A172 (cell line): ENCODE measurements around the gene SPINT4. TPM values are rescaled to one million over a fixed set of nuclear protein-coding genes. Genes with fewer than 3 reads are reported as not detected.
"Not testable (repeated sequence)": the region's sequence is repeated elsewhere in the genome, so short reads cannot be mapped to it uniquely, and the experiment has no call there.

ENCODE experiments used
- DNase-seq: peaks from one replicate; pipeline ENCODE4 v3.0.0-alpha.2; 2015; ENCODE audit warnings: low spot score
- total RNA-seq: library from RNA; depleted of rRNA; stranded (reverse); fragments of >200 nt; shearing (Covaris generic); gene quantifications from 2 replicates; pipeline ENCODE4 v1.2.3, GENCODE V29; 2014; rRNA removed

SPINT4 gene
- total RNA-seq, result not detected in 2 replicates

DNA sequence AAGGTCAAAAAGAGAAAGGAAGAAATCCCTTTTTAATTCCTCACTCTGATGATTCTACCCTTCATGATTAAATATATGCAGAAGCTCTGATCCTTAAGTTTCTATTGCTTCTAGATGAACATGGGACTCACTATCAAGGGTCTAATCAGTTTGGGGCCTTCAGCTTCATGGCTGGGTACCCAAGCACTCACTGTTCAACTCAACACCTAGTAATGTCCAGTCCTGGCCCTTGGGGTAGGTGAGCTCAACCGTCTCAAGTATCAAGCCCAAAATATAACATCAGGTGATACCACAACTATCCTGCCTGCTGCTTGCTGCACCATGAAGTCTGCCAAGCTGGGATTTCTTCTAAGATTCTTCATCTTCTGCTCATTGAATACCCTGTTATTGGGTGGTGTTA lies at the start of gene SPINT4:
SPINT4 (plus strand) TSS at position 301 of the 400 bp plus-strand sequence; CDS start at position 322, 21 bp downstream.
- DNase-seq, result no peak

DNA sequence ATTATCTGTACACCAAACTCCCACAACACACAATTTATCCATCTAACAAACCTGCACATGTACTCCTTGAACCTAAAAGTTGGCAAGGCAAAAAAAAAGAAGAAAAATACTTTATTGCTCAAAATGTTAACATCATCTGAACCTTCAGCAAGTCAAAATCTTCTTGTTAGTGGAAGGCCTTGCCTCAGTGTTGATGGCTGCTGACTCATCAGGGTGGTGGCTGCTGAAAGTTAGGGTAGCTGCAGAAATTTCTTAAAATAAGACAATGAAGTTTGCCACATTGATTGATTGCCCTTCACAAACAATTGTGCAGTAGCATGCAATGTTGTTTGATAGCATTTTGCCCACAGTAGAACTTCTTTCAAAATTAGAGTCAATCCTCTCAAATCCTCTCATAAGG lies 49.4 kb upstream of the SPINT4 start:
- no peak for DNase-seq

DNA sequence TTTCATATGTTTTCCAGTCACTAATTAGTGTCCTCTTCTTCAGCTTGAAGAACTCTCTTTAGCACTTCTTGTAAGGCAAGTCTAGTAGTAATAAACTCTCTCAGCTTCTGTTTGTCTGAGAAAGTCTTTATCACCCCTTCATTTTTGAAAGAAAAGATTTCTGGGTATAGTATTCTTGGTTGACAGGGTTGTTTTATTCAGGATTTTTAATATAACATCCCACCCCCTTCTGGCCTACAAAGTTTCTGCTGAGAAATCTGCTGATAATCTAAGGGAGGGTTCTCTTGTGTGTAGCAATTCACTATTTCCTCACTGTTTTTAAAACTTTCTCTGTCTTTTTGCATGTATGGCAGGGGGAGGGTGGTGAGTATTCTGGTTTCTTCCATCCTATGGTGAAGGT lies 42.5 kb upstream of the SPINT4 start:
- no peak for DNase-seq

DNA sequence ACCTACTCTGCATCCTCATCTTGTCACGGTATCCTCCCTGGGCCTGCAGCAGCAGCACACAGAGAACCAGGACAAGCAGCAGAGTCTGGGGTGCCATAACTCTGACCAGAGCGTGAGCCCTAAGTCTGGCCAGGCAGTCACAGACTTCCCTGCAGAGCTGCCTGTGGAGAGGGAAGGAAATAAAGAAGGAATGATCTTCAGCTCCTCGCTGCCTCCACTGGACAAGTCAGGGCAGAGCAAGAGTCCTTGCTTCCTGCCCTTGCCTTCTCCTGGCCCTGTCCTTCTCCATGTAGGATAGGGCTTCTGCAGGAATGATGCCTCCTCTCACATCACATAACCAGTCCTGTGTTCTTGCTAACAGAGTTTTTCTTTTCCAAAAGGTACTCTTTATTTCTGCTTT lies 36.3 kb upstream of the SPINT4 start:
- peak; percentile 5 for DNase-seq

DNA sequence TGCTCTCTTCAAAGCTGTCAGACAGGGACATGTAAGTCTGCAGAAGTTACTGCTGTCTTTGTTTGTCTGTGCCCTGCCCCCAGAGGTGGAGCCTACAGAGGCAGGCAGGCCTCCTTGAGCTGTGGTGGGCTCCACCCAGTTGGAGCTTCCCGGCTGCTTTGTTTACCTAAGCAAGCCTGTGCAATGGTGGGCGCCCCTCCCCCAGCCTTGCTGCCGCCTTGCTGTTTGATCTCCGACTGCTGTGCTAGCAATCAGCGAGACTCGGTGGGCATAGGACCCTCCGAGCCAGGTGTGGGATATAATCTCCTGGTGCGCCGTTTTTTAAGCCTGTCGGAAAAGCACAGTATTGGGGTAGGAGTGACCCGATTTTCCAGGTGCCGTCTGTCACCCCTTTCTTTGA lies 28.8 kb upstream of the SPINT4 start:
- DNase-seq, result not testable (repeated sequence)

DNA sequence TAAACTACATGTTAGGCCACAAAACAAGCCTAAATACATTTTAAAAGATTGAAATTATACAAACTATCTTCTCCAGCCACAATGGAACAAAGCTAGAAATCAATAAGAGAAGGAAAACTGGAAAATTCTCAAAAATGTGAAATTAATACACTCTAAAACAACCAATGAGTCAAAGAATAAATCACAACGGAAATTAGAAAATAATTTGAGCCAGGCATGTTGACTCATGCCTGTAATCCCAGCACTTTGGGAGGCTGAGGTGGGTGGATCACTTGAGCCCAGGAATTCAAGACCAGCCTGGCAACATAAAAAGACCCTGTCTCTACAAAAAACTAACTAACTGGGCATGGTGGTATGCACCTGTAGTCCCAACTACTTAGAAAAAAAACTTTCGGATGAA lies 26.7 kb upstream of the SPINT4 start:
- no peak for DNase-seq

DNA sequence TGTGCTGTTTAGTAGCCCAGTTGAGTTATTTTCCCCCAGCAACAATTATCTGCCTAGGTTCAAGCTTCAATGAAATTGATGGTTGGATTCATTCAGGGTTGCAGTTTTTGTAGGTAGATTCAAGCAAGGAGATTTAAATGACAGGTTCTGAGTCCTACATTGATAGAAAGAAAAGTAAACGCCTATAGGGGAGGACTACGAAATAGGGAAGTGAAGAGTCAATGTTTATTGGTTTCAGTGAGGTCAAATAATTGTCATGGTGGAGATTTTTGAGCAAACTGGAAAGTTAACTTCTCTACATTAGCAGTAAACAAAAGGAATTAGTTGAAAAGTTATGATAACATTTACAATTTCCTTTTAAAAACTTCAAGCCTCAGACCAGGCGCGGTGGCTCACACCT lies 21.0 kb upstream of the SPINT4 start:
- DNase-seq, result no peak

DNA sequence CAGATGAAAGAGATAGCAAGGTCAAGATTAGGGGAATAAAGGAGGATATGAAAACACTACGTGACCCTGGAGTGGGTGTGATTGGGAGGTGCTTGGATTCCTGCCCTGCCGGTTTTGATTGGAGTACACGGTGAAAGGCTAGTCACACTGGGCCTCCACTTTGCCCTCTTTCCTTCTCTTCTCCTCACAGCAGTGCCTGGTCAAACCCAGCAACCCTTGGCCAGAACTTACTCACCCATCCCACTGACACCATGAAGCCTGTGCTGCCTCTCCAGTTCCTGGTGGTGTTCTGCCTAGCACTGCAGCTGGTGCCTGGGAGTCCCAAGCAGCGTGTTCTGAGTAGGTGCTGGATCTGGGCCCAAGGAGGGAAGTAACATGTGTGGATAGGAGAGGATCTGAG lies 20.3 kb upstream of the SPINT4 start, which contains the start of gene WFDC13:
WFDC13 (plus strand) TSS at position 166 of the 400 bp plus-strand sequence; CDS start at position 252, 86 bp downstream.
- no peak for DNase-seq

DNA sequence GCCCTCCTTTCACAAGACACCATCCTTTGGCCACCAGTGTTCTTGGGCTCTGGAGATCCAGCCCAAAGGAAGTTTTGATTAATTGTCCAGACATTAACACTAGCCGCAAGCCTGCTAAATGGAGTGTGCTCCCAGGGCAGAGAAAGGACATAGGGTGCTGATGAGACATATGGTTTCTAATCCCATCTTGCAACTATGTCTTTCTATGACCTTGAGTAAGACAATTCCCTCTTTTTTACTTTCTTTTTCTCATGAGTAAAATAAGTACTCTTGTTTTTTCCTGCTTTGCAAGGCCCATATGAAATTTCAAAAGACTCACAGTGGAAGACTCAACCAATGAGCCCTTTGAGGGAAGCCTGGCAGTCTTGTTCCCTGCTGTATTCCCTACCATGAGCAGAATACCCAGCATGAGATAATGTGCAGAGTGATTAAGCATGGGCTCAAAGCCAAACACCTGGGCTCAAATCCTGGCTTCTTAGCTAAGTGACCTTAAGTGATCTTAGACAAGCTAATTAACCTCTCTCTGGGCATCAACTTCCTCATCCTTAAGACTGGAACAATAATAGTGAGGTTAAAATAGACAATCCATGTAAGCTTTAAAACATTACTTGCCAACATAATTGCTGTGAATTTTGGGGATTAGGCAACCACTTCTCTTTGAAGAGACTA lies 17.0 kb upstream of the SPINT4 start, which contains the start of gene WFDC10B:
WFDC10B (minus strand) TSS at position 51 of the 669 bp plus-strand sequence. CDS start 19,027 bp downstream, outside the sequence.
- peak; percentile 61 for DNase-seq

DNA sequence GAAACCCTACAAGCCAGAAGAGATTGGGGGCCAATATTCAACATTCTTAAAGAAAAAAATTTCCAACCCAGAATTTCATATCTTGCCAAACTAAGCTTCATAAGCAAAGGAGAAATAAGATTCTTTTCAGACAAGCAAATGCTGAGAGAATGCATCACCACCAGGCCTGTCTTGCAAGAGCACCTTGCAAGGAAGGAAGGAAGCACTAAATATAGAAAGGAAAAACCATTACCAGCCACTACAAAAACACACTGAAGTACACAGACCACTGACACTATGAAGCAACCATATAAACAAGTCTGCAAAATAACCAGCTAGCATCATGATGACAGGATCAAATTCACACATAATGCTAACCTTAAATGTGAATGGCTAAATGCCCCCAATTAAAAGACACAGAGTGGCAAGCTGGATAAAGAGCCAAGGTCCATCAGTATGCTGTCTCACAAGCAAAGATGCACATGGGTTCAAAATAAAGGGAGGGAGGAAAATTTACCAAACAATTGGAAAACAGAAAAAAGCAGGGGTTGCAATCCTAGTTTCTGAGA lies 5.9 kb upstream of the SPINT4 start:
- DNase-seq, result not testable (repeated sequence)

DNA sequence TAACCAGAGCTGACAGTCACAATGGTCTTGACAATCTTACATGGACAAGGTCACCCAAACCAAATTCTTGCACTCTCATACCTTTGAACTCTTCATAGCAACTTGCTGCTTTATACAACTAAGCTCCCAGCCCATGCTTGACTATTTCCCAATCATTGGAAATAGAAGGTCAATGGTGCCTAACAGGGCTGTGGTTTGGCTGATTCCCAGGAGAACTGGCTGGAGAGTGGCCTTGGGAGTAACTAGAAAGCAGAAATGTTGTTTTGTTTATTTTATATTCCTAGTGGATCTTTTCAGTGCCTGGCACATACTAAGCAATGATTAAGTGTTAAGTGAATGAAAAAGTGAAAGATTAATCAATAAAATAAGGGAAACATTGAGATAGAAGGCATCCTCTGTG lies 3.0 kb downstream of the SPINT4 start:
- DNase-seq, result no peak

DNA sequence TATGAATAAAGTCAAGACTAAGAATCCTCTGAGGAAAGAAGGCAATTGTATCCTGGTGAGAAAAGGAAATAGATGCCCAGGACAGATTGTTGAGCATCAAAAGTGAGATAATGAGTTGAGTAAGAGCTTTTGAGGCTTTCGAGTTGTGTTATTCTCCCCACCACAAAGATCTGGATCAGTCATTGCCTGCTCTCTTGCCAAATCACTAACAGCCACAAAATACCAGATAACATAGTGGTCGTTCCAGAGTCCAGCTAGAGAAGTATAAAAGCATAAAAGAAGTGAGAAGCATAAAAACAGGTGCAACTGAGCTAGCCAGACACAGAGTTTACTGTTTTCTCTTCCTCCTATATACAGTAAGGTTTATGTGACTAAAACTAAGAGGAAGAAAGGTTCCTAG lies 4.9 kb downstream of the SPINT4 start:
- DNase-seq, result peak; percentile 8

DNA sequence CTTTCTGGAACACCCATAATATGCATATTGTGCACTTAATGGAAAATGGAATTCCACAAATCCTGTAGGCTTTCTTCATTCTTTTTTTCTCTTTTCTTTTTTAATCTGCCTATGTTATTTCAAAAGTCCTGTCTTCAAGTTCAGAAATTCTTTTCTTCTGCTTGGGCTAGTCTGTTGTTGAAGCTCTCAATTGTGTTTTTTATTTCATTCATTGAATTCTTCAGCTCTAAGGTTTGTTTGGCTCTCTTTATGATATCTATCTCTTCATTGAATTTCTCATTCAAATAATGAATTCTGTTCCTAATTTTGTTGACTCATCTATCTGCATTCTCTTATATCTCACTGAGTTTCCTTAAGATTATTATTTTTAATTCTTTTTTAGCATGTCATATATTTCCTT lies 10.1 kb downstream of the SPINT4 start:
- no peak for DNase-seq

DNA sequence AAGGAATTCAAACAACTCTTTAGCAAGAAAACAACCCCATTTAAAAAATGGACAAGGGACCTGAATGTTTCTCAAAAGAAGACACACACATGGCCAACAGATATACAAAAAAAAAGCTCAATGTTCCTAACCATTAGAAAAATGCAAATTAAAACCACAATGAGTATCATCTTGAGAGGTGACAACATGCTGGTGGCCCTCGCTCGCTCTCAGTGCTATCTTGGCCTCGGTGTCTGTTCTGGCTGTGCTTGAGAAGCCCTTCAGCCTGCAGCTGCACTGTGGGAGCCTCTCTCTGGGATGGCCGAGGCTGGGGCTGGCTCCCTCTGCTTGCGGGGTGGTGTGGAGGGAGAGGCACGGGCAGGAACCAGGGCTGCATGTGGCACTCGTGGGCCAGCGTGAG lies 13.4 kb downstream of the SPINT4 start:
- DNase-seq, result no peak

DNA sequence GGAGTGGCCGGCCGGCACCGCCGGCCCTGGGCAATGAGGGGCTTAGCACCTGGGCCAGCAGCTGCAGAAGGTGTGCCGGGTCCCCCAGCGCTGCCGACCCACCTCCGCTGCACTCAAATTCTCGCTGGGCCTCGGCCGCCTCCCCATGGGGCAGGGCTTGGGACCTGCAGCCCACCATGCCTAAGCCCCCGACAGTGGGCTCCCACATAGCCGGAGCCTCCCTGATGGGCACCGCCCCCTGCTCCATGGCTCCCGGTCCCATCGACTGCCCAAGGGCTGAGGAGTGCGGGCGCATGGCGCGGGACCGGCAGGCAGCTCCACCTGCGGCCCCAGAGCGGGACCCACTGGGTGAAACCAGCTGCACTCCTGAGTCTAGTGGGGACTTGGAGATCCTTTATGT lies 13.8 kb downstream of the SPINT4 start:
- DNase-seq, result no peak

DNA sequence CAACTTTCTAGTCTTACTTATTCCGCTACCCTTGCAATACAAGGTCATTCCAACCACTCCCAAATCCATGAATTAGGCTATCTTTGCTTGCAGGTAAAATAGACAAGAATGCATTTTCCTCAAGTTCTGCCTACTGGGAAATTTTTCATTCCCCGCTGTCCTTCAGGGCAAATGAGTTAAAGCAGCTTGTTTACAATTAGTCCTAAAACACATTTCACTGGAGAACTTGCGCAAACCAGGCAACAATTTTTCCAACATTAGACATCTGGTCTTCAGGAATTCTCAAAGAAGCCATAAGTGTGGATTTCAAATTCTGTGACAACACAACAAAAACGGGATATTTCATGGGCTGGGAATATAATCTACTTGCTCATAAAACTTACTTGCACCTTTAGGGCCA lies 20.4 kb downstream of the SPINT4 start:
- DNase-seq, result no peak

DNA sequence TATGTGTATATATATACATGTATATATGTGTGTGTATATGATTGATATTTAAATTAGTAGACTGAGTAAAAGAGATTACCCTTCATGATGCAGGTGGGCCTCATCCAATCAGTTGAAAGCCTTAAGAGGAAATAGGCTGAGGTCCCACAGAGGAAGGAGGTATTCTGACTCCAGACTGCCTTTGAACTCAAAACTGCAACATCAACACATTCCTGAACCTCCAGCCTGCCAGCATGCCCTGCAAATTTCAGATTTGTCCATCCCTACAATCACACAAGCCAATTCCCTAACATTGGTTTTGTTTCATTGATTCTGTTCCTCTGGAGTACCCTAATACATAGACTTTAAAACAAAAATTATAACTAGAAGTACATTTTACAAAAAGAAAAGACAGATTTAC lies 22.9 kb downstream of the SPINT4 start:
- no peak for DNase-seq

DNA sequence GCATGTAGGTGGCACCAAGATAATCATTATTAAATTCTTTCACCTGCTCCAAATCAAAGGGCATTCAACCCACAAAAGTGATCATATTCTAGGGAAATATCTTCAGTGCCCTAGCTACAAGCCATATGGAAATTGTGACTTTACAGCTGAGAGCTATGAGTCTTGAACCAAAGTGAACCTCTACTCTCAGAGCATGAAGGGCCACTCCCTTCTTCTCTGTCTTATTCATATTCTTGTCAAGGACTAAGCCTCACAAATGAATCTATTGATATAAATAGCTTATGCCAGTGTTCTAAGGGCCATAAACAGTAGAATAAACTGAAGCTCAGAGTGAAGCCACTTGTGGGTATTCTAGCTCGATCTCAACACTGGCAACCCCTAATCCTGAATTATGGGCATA lies 29.6 kb downstream of the SPINT4 start:
- DNase-seq, result no peak

DNA sequence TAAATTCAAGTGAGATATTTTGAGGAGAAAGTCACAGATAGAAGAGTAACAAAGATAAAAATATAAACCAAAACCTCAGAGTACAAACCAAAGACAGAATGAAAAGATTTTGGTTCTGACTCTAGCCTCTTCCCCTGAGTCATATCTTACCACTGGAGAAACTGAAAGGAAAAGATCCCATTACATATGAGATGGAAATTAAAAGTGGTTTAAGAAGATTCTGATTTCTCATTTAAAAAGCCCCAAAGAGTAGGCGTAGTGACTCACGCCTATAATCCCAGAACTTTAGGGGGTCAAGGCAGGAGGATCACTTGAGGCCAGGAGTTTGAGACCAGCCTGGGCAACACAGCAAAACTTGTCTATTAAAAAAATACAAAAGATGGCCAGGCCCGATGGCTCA lies 30.6 kb downstream of the SPINT4 start:
- DNase-seq, result peak; percentile 6

DNA sequence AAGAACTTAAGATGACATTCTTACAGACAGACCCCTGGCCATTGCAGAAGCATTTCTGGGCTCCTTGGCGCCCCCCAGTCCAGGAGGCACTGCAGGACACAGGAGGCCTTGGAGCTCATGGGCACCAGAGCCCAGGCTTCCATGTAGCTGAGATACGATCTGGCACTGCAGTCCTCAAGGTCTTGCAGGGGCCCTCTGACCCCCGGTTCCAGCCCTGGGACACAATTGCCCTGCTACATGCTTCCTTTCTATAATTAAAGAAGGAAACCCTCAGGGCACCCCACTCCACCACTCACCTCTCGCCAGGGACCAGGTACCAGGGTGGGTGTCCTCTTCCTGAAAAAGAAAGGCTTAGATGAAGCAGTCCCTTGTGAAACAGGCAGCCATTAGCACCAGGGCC lies 35.9 kb downstream of the SPINT4 start:
- DNase-seq, result no peak

DNA sequence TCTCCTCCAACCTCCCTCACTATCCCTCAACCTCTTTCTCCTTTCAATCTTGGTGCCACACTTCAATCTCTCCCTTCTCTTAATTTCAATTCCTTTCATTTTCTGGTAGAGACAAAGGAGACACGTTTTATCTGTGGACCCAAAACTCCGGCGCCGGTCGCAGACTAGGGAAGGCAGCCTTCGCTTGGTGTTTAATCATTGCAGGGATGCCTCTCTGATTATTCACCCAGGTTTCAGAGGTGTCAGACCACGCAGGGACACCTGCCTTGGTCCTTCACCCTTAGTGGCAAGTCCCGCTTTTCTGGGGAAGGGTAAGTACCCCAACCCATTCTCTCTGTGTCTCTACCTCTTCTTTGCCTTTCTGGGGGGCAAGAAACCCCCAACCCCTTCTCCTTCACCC lies 37.8 kb downstream of the SPINT4 start:
- DNase-seq, result not testable (repeated sequence)

DNA sequence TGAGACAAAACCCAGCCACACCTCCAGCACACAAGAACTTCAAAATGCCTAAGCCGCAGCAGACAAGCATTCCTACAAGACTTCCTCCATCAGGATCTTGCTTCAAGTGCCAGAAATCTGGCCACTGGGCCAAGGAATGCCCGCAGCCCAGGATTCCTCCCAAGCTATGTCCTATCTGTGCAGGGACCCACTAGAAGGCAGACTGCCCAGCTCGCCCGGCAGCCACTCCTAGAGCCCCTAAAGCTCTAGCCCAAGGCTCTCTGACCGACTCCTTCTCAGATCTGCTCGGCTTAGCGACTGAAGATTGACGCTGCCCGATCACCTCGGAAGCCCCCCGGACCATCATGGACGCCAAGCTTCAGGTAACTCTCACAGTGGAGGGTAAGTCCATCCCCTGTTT lies 39.8 kb downstream of the SPINT4 start:
- DNase-seq, result not testable (repeated sequence)

DNA sequence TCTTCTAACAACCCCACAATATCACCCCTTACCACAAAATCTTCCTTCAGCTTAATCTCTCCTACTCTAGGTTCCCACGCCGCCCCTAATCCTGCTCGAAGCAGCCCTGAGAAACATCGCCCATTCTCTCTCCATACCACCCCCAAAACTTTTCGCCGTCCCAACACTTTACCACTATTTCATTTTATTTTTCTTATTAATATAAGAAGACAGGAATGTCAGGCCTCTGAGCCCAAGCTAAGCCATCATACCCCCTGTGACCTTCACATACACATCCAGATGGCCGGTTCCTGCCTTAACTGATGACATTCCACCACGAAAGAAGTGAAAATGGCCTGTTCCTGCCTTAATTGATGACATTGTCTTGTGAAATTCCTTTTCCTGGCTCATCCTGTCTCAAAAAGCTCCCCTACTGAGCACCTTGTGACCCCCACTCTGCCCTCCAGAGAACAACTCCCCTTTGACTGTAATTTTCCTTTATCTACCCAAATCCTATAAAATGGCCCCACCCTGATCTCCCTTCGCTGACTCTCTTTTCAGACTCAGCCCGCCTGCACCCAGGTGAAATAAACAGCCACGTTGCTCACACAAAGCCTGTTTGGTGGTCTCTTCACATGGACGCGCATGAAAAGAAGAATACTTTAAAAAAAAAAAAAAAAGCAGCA lies 42.6 kb downstream of the SPINT4 start:
- DNase-seq, result not testable (repeated sequence)
